HG03108 (cell line): Measurements from ENCODE around the gene CSF1R.
"Not testable (repeated sequence)": the region's sequence is repeated elsewhere in the genome, so short reads cannot be mapped to it uniquely, and the experiment has no call there.

Source experiments
- ATAC-seq: cut with Tn5 transposase; IDR thresholded peaks from one replicate; pipeline ENCODE4 v1.9.1; 2021; ENCODE audit warnings: moderate library complexity; ENCODE audit not compliant: unreplicated experiment

CSF1R gene

GRCh38 chr5:150034662-150035061 is 51.7 kb downstream of the CSF1R start:
- ATAC-seq, result no peak

GRCh38 chr5:150033334-150033733 is 53.0 kb downstream of the CSF1R start:
- no peak for ATAC-seq

- not testable (repeated sequence) for ATAC-seq
Observed at GRCh38 chr5:150028047-150028446, 58.3 kb downstream of the CSF1R start.

GRCh38 chr5:150026682-150027172 is 59.6 kb downstream of the CSF1R start:
- ATAC-seq, result no peak

DNA sequence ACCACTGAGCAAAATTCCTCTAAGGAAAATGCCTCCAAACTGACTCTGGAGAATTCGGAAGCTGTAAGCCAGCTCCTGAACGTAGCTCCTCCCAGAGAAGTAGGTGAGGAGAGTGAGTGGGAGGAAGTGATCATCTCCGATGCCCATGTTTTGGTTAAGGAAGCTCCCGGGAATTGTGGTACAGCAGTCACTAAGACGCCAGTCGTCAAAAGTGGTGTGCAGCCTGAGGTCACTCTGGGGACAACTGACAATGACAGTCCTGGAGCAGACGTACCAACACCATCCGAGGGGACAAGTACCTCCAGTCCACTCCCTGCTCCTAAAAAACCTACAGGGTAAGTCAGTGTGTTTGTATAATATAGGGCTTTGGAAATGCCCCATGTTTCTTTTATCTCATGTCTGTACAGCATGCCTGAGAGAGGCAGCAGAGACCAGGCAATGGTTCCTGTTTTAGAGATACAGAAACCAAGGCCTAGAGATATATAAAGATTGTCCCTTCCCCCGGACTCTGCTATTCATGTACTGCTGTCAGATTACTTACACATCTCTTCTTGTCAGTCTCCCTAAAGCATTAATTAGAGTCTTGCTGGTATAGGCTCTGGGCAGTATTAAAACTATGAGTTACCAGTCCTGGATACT is 61.9 kb downstream of the CSF1R start:
- no peak for ATAC-seq

- ATAC-seq, result no peak
Observed at GRCh38 chr5:150023136-150023535, 63.2 kb downstream of the CSF1R start.

- ATAC-seq, result no peak
Observed at GRCh38 chr5:150022681-150023080, 63.7 kb downstream of the CSF1R start.

- no peak for ATAC-seq
Observed at GRCh38 chr5:150022158-150022531, 64.2 kb downstream of the CSF1R start.

GRCh38 chr5:150021491-150022157 is 64.7 kb downstream of the CSF1R start:
- no peak for ATAC-seq

DNA sequence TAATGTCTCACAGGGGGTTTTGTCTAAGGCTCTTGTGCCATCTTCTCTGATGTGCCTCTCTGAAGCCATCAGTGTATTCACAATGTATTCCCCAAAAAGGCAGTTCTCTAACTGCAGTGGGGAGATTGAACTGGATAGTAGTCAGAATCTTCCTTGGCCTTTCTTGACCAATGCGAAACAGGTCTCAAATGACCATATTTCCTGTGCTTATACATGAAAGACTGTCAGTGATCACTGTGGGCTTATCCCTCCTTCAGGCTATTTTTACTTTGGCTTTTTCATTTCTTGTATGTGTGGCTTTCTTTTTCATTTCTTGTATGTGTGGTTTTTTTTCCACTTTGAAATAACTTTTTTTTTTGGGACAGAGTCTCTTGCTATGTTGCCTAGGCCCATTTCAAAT is 66.1 kb downstream of the CSF1R start:
- ATAC-seq, result no peak

DNA sequence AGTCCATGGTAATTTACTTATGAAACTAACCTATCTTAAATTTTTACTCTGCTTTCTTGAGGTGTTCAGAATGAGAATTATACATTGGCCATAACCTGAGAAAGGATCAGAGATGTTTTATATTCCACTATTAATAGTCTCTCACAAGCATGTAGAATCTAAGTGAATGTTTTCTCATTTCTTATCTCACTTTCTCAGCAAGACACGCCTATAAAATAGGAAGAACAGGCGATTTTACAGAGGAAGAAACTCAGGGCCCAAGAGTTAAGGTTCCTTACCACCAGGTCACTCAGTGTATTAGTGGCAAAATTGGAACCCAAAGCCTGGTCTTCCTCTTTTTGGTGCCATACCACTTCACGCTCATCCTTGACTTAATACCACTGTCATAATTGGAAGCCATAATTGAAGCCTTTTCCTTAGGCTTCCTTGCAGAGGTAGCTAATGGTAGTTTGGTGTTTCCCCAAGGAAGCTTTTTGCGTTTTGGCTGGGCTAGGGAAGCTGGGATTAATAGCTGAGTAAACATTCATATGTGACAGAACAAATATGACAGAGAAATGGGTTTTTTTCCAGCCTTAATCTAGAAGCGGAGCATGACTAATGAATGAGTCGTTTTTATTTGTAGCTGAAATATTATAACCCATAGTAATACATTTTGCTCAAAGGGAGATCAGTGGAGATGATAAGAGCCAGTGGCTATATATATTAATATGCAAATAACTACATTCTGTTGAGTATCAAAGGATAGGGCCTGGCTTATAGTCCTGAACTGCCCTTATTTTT is 68.9 kb downstream of the CSF1R start:
- ATAC-seq, result no peak

DNA sequence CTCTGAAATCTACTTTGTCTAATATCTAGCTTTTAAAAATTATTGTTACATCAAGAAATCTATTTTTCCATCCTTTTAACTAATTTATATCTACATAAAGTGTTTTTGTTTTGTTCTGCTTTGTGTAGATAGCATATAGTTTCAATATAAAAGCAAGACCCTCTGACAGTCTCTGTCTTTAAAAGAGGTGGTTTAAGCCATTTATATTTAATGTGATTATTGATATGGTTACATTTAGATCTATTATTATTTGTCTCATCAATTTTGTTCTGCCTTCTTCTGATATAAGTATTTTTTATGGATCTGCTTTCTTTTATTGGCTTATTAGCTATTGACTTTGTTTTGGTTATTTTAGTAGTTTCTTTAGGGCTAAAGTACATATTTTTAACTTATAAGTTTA is 69.8 kb downstream of the CSF1R start:
- ATAC-seq, result no peak

- ATAC-seq, result no peak
Observed at GRCh38 chr5:150015415-150015814, 70.9 kb downstream of the CSF1R start.

DNA sequence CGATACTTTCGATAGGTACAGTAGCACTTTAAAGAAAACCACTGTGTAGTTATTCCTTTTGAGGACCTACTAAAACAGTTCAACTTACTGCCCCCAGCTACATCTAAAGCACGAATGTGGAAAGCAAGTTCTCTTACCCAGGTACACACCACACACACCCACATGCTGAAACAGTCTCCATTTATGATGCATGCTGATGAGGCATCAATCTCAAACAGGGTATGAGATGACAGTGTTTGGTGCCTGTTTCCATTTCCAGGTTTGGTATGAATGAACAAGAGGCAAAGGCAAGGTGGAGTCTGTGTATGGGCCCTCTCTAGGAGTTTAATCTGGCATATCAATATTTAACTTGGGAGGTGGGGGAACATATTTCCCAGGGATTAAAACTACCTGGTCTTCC is 71.9 kb downstream of the CSF1R start:
- no peak for ATAC-seq

DNA sequence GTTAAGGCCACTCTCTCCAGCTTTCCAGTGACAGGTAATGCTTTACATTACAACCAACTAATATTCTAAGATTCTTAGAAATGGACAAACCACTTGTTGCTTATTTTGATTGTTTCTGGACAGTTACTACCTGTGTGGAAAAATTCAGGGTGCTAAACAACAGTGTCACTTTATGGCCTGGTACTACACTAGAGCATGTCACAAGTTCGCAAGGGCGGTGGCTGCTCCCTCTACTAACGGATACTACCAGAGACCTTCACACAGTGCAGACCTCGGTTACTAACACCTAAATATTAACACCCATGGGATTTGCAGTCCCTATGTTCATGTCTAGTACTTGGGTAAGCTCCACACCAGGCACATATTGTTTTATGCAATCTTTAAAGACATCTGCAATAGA is 72.4 kb downstream of the CSF1R start:
- ATAC-seq, result no peak

DNA sequence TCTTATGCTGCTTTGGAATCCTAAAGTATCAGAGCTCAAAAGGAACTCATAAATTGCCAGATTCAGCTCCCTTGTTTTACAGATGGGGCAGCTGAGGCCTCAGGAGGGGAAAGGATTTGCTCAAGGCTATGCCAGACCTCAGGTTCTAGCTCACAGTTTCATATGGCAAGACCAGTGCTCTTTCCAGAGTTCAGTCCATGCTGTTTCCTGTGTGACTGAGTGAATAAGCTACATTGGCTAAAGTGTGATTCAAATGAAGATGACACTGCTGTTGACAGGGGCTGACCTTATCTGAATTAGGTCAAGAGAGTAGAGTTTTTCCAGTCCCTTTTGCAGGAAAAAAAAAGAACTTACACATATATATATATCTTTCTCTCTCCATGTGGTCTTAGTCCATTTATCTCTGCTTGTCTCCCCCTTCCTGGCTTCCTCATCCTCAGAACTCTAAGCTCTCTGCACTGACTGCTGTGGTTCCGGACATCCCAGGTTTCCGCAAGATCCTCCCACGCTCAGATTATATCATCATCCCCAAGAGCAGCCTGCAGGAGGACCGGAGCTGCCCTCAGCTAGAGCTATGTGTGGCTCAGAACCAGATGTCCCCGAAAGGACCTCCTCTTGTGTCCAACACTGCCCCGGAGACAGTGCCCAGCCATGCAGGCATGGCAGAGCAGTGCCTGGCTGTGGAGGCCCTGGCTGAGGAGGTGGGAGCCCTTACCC is 76.5 kb downstream of the CSF1R start:
- ATAC-seq, result no peak

- no peak for ATAC-seq
Observed at GRCh38 chr5:150007050-150007449, 79.3 kb downstream of the CSF1R start.

GRCh38 chr5:150006318-150006717 is 80.0 kb downstream of the CSF1R start:
- no peak for ATAC-seq
